GM18502 (cell line): ENCODE results near the gene FAR2.
"Not testable (repeated sequence)": the region's sequence is repeated elsewhere in the genome, so short reads cannot be mapped to it uniquely, and the experiment has no call there.

Experiments used
- ATAC-seq: cut with Tn5 transposase; IDR thresholded peaks from one replicate; pipeline ENCODE4 v1.9.1; 2021; ENCODE audit warnings: mild to moderate bottlenecking; ENCODE audit not compliant: unreplicated experiment, poor library complexity

FAR2 gene

GRCh38 chr12:29148911-29149690, at the start of gene FAR2:
Gene FAR2, plus strand, starts transcription at chr12:29149278. Its CDS starts 121,172 bp downstream, at chr12:29270450.
- peak; percentile 48 for ATAC-seq

DNA sequence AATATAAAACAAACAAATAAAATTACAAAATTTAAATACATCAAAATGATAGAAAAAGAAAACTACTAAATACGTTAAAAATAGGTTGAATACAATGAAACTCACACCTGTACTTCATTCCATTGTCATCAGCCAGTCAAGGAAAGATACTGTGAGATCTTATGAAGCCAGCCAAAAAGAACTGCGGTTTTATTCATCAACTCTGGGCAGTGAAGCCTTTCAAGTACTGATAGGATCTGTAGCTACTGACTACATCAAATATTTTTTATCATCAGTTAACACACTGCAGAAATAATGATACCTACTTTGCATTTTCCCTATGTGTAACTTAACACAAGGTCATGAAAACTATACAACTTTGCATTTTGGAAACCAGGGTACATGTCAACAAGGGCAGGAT, 46.3 kb upstream of the FAR2 start:
- no peak for ATAC-seq

DNA sequence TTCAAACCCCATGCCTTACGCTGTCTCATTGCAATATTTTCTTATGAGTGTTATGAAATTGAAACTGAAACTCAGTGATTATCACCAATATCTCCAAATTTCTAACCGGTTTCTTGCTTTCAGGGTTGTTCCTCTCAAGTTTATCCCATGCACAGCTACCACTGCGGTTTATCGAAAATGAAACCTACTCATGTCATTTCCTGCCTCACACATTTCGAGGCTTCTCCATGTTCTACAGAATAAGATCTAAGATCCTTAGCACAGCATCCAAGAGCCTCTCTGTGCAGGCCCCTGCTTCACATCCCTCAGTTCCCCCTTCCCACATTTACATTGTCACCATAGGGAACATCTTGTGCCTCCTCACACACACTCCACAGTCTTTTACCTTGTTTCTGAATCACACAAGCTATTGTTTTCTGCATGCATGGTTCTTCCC, 45.5 kb upstream of the FAR2 start:
- ATAC-seq, result peak; percentile 97

DNA sequence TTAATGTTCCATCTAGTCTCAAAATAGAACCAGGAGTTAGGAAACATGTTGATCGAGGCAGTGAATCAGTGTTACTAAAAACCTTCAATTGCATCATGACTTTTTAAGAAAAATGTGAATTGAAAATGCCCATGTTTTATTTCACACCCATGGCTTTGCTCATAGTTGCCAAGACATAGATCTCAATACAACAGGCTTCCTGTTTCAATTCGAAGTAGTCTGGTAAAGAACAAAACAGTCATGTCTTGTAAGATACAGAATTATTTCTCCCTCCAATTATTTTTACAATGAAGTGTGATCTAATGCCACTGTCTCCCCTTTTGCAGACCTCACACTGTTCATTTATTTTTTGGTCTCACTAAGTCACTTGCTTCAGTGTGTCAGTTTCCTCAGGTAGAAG, 44.6 kb upstream of the FAR2 start:
- no peak for ATAC-seq

DNA sequence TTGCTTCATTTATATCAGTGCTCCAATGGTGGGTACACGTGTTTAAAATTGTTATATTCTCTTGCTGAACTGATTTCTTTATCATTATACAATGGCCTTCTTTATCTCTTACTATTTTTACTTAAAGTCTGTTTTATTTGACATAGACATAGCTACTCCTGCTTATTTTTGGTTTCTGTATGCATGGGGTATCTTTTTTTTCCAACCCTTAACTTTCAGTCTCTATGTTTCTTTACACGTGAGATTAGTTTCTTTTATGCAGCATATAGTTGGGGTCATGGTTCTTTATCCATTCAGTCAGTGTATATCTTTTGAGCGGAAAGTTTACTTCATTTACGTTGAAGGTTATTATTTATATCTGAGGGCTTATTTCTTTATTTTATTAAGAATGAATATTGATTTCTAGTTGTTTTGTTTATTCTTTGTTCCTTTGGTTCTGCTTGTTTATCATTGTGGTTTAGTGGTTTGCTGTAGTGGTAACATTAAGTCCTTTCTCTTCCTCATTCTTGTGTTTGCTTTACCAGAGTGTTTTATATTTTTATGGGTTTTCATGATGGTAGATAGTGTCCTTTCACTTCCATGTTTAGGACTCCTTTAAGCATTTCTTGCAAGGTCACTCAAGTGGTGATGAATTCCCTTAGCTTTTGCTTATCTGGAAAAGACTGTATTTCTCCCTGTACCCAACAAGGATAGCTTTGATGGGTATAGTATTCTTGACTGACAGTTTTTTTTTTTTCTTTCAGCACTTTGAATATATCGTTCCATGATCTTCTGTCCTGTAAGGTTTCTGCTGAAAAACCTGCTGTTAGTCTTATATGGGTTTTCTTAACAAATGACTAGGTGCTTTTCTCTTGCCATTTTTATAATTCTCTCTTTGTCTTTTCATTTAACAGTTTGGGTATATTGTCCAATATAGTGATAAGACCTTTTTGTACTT, 38.3 kb upstream of the FAR2 start:
- peak; percentile 95 for ATAC-seq

- no peak for ATAC-seq
Observed at GRCh38 chr12:29113101-29113500, 36.0 kb upstream of the FAR2 start.

DNA sequence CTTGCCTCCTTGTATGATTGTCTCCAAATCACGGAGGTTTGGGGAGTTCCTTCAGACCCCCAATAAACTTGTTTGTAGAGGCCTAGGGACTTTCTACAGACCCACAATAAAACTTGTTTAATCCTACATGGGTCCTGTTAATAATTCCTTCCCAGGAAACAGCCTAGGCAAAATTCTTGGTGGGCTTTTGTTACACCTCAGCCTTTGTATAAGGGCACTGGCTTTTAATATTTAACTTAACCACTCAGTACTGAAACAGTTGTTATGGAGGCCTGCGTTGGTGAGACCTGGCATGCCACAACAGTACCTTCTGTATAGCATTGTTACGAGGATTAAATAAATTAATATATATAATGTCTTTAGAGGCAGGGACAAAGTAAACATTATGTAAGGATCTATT, 32.7 kb upstream of the FAR2 start:
- ATAC-seq, result no peak

GRCh38 chr12:29131539-29131938, 17.5 kb upstream of the FAR2 start:
- no peak for ATAC-seq

DNA sequence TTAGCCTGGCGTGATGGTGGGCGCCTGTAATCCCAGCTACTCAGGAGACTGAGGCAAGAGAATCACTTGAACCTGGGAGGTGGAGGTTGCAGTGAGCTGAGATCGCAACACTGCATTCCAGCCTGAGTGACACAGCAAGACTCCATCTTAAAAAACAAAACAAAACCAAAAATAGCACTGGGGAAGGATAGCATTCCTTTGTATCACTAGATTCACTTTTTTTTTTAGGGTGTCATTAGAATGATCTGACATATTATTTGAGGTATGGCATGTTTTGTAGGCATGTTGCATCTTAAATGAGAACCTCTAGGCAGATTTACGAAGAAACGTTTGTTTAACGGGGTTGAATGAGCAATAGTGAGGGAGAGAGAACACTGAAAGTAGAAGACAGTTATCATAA, 16.8 kb upstream of the FAR2 start:
- ATAC-seq, result no peak

GRCh38 chr12:29133181-29133580, 15.9 kb upstream of the FAR2 start:
- ATAC-seq, result no peak

- no peak for ATAC-seq
Observed at GRCh38 chr12:29133680-29134079, 15.4 kb upstream of the FAR2 start.

DNA sequence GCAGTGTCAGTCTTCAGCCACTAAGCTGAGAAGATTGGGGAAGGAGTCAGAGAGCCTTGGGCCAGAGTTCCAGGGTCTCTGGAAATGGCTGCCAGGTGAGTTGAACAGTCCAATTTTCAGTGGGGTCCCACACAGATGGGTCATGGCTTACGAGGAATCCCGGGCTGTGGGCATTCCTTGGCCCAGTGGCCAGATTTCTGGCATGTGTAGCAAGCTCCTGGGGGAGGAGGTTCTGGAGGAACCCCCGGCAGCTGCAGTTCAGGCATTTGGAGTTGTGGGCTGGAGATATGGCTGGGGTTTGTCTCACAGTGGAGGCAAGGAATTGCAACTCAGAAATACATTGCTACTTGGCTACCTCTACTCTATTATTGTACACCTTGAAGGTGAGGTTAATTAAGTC, 10.8 kb upstream of the FAR2 start:
- ATAC-seq, result not testable (repeated sequence)

GRCh38 chr12:29138855-29139254, 10.2 kb upstream of the FAR2 start:
- ATAC-seq, result not testable (repeated sequence)

- no peak for ATAC-seq
Observed at GRCh38 chr12:29145372-29146170, 3.5 kb upstream of the FAR2 start.

DNA sequence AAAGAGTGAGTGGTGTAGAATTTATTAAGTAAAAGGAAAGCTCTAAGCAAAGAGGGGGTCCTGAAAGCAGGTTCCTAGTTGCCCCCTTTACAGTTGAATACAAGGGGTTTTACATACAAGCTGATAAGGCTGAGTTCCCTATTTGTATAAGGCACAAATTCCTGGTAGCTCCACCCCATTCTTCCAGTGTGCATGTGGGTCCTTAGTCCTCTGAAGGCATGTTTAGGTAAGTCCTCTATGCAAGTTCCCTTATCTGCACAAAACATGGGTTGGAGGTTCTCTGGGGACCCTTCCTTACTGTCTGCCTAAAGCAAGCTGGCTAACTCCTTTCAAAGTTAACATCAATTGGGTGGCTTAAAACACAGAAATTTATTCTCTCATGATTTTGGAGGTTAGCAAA, 2.9 kb upstream of the FAR2 start:
- no peak for ATAC-seq

DNA sequence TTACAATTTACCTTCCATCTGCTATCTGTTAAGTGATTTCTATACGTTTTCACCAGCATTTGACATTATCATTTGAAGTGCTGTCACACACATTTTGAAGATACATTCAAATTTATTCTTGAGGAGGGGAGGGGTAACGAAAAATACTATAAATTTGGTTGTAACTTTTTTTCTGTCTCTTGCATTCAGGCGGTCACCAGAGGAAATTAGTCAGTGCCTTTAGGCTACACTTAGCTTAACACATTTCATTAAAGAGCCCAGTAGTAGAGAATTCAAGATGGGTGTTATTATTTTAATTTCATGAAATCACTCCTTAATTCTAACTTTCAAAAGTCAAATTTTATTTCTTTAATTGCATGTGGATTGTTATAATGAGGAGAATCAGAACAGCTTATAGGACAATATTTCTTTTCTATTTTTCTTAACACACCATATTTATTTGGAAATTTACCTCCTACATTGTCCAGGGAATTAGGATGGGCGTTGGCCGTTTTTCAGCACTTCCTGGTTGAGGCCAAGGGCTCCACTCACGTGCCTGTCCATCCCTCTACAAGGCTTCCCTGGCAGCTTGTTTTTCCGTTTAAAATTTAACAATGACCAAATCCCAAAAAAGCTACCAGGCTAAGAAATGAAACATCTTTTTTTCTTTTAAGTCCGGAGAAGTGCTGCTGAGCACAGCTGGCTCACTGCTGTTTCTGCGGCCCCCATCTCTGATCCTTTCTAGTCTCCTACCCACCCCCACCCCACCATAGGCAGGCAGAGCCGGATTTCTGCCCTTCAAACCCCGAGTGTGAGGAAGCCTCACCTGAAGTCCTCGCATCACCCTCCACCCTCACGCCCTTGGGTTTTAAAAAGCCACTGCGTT, 1.1 kb upstream of the FAR2 start:
- ATAC-seq, result no peak

DNA sequence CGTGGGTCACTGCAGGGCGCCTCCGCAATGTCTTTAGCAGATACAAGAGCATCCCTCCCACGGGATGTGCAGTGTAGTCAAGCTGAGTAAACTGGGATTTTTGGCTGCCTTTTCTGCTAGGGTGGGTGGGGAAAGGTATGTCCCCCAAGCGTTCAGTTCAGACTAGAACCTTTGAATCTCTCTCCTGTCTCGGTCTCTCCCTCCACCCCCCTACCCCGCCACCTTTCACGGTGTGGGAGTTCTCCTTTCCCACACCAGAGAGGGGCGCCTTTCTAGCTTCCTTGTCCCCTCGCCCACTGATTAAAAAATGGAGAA, 525 bp upstream of the FAR2 start:
- peak; percentile 12 for ATAC-seq

DNA sequence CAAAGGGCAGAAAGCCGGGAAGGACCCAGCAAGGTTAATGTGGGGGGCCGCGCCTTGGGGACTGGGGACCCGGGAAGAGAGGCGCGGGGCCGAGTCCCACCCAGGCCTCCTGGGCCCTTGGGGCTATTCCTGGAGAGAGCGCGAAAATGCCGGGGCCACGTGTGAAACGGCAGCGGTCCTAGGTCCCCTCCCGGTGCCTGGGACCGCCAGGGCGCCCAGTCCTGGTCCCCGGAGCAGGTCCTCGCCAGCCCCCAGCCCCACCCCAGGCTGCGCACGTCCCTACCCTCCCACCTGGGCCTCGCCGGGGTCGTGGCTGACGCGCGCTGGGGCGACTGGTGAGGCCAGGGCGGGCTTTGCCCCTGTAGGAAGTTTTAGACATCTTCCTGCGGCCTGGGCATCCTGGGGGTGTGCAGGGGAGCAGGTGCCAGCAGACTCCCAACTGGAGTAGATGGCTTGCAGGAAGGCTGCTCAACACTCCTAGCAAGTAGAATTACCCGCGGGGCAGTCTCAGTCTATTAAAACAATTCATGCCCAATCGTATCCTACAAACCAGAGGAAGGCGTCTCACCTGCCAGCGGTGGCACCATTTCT, 708 bp downstream of the FAR2 start:
- peak; percentile 5 for ATAC-seq

- no peak for ATAC-seq
Observed at GRCh38 chr12:29150462-29150861, 1.4 kb downstream of the FAR2 start.
